K562 (cell line): ENCODE data around the gene FYB1. TPM values are rescaled to one million over a fixed set of nuclear protein-coding genes. Genes with fewer than 3 reads are reported as not detected.

ENCODE experiments used
- GTF2E2 ChIP-seq: fragments of 200-800 bp; sonication (Bioruptor generic); IDR thresholded peaks from 2 replicates; pipeline ENCODE4 v1.6.1; 2016; ENCODE audit warnings: missing genetic modification characterization, missing compliant biosample characterization
- HNRNPL ChIP-seq: fragments of 200-400 bp; formaldehyde crosslinking; IDR thresholded peaks from 2 replicates; pipeline ENCODE4 v1.6.1; 2017; ENCODE audit warnings: low read depth, mild to moderate bottlenecking, low read length
- ILF3 ChIP-seq: fragments of 450-650 bp; IDR thresholded peaks from 2 replicates; pipeline ENCODE4 v1.6.1; 2018; ENCODE audit warnings: antibody characterized with exemption, mild to moderate bottlenecking, moderate library complexity, borderline replicate concordance
- JUN ChIP-seq, 2 experiments: sonication (generic) in 1 of 2; formaldehyde crosslinking in 1 of 2; IDR thresholded peaks; 2 replicates each; pipeline versions ENCODE4 v1.6.1 to v1.8.0; 2012 to 2022; ENCODE audit warnings: borderline replicate concordance in 2 of 2, mild to moderate bottlenecking in 2 of 2, improper control_type of control experiment in 1 of 2, low read depth in 1 of 2, low read length in 1 of 2, missing genetic modification reagents in 1 of 2
- MEF2D ChIP-seq: conservative IDR thresholded peaks from 2 replicates; pipeline ENCODE4 v1.6.1; 2016; ENCODE audit warnings: low read depth, missing genetic modification characterization, missing compliant biosample characterization
- NEUROD1 ChIP-seq: fragments of 150-350 bp; IDR thresholded peaks from 2 replicates; pipeline ENCODE4 v1.6.1; 2014; ENCODE audit warnings: borderline replicate concordance, low read length, low read depth; ENCODE audit not compliant: partially characterized antibody
- NFXL1 ChIP-seq: fragments of 450-650 bp; formaldehyde crosslinking; IDR thresholded peaks from 2 replicates; pipeline ENCODE4 v1.4.0; 2021; ENCODE audit warnings: mild to moderate bottlenecking
- NRF1 ChIP-seq, 2 experiments: fragments of 450-650 bp; IDR thresholded peaks in 1 of 2; conservative IDR thresholded peaks in 1 of 2; 2 replicates each; pipeline ENCODE4 v1.6.1; 2014; ENCODE audit warnings: mild to moderate bottlenecking in 2 of 2
- NUFIP1 ChIP-seq: fragments of 450-650 bp; IDR thresholded peaks from 2 replicates; pipeline ENCODE4 v1.6.1; 2018; ENCODE audit not compliant: partially characterized antibody
- RBM34 ChIP-seq: fragments of 200-400 bp; formaldehyde crosslinking; IDR thresholded peaks from 2 replicates; pipeline ENCODE4 v1.6.1; 2018; ENCODE audit warnings: low read length, borderline replicate concordance; ENCODE audit not compliant: insufficient read depth
- RHOXF2B ChIP-seq: fragments of 250-450 bp; sonication (Bioruptor Pico); conservative IDR thresholded peaks from 2 replicates; pipeline ENCODE4 v1.5.1; 2021
- SMC3 ChIP-seq: conservative IDR thresholded peaks from 2 replicates; pipeline ENCODE4 v1.6.1; 2011; ENCODE audit warnings: low read depth, low read length, improper control_type of control experiment; ENCODE audit not compliant: insufficient read depth
- STAT5A ChIP-seq: IDR thresholded peaks from 2 replicates; pipeline ENCODE4 v1.6.1; 2012; ENCODE audit warnings: low read length, inconsistent platforms, borderline replicate concordance
- TCF7L2 ChIP-seq: fragments of 150-350 bp; IDR thresholded peaks from 2 replicates; pipeline ENCODE4 v1.6.1; 2016; ENCODE audit warnings: low read depth, mild to moderate bottlenecking, low read length, moderate library complexity
- ZNF184 ChIP-seq: sonication (generic); formaldehyde crosslinking; IDR thresholded peaks from 2 replicates; pipeline ENCODE4 v1.5.0; 2020; ENCODE audit warnings: missing genetic modification reagents
- ZNF217 ChIP-seq: sonication (generic); formaldehyde crosslinking; IDR thresholded peaks from 2 replicates; pipeline ENCODE4 v1.8.0; 2022; ENCODE audit warnings: mild to moderate bottlenecking, missing genetic modification reagents
- ZNF232 ChIP-seq: sonication (generic); formaldehyde crosslinking; IDR thresholded peaks from 2 replicates; pipeline ENCODE4 v1.8.0; 2022; ENCODE audit warnings: mild to moderate bottlenecking, missing genetic modification reagents
- polyA plus RNA-seq, 8 experiments: library from polyadenylated mRNA; depleted of rRNA in 4 of 8; stranded (reverse) in 5 of 8; unstranded in 3 of 8; fragments of >200 nt; fragmentation: Nextera tagmentation in 2 of 8; fragmentation: Illumina TruSeq in 1 of 8; extraction: Ambion mirVana in 2 of 8; extraction: Trizol in 1 of 8; gene quantifications; 2 replicates each; pipeline versions ENCODE4 v1.2.1 to v1.2.3, GENCODE V29; 2011 to 2014; ENCODE audit warnings: inconsistent platforms in 1 of 8, missing spikeins in 1 of 8
- total RNA-seq, 7 experiments: library from RNA; depleted of rRNA in 6 of 7; stranded (reverse); fragments of >200 nt in 6 of 7; fragmentation: Illumina TruSeq in 2 of 7; extraction: Trizol in 2 of 7; gene quantifications; 2 replicates each; pipeline versions ENCODE4 v1.2.1 to v1.2.3, GENCODE V29; 2011 to 2021; ENCODE audit warnings: low replicate concordance in 1 of 7
- TF ChIP-seq, protein P1 (sequence below): fragments of 450-650 bp; IDR thresholded peaks from 2 replicates; pipeline ENCODE4 v1.6.1; 2016; ENCODE audit warnings: borderline replicate concordance
- TF ChIP-seq, protein P2 (sequence below): sonication (generic); formaldehyde crosslinking; IDR thresholded peaks from 2 replicates; pipeline ENCODE4 v1.8.1; 2022; ENCODE audit warnings: missing genetic modification reagents

Gene FYB1
- total and polyA plus RNA-seq, 9 of the 15 experiments (the other 6 are each of a cell fraction or from before 2014, with no cell fraction given), result 4.7 to 31.5 (median 9.7) TPM

DNA sequence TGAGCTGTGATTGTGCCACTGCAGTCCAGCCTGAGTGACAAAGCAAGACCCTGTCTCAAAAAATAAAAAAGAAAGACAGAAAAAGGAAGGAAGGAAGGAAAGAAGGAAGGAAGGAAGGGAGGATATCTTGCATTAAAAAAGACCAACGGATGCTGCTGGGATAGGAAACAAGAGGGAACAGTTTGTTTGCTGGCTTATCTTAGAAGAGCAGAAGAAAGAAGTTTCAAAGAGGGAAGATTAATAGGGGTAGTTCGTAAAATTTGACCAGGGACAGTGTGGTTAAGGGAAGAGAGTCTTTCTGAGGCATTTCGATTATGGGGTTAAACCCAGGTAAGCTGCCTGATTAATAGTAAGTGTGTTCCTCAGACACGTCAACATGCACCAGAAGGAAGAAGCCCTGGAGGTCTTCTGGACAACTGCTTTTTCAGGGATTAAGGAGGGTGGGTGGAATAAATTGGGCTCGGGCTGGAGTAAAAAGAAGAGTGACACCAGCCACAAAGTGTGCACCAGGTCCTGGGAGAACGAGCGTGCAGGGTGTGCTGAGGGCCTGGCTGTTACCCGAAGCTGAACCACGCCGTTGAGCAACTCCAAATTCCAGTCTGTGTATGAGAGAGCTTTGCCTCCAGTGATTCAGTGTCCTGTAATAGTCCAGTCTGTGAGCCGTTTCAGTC lies 24.8 kb downstream of the FYB1 start (continued):
- TF ChIP-seq, protein P1, sequence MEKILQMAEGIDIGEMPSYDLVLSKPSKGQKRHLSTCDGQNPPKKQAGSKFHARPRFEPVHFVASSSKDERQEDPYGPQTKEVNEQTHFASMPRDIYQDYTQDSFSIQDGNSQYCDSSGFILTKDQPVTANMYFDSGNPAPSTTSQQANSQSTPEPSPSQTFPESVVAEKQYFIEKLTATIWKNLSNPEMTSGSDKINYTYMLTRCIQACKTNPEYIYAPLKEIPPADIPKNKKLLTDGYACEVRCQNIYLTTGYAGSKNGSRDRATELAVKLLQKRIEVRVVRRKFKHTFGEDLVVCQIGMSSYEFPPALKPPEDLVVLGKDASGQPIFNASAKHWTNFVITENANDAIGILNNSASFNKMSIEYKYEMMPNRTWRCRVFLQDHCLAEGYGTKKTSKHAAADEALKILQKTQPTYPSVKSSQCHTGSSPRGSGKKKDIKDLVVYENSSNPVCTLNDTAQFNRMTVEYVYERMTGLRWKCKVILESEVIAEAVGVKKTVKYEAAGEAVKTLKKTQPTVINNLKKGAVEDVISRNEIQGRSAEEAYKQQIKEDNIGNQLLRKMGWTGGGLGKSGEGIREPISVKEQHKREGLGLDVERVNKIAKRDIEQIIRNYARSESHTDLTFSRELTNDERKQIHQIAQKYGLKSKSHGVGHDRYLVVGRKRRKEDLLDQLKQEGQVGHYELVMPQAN, result peak; percentile 46; the same call in 1 of the 2 replicates
- TF ChIP-seq RBM34, result no peak
- TF ChIP-seq JUN (IDR thresholded peaks at IDR 0.05; ENCODE audit: borderline replicate concordance, low read depth, low read length), result no peak
- no peak for TF ChIP-seq JUN (CRISPR knock-in tag; IDR thresholded peaks at IDR 0.05; ENCODE audit: borderline replicate concordance)
- TF ChIP-seq ZNF232 (CRISPR knock-in tag), result no peak
- peak; percentile 75 for TF ChIP-seq NUFIP1
- TF ChIP-seq TCF7L2, result no peak
- no peak for TF ChIP-seq HNRNPL
- TF ChIP-seq MEF2D (tag), result peak; percentile 72; the same call in 1 of the 2 replicates
- 0 out of 4 replicates have a peak, but pooled peaks of 1 of the 2 experiments have one; percentile 19 for TF ChIP-seq NRF1 (conservative IDR thresholded peaks at IDR 0.05 in 1 of 2, IDR thresholded peaks at IDR 0.05 in 1 of 2)
- TF ChIP-seq SMC3, result no peak
- TF ChIP-seq NFXL1, result no peak
- TF ChIP-seq, protein P2, sequence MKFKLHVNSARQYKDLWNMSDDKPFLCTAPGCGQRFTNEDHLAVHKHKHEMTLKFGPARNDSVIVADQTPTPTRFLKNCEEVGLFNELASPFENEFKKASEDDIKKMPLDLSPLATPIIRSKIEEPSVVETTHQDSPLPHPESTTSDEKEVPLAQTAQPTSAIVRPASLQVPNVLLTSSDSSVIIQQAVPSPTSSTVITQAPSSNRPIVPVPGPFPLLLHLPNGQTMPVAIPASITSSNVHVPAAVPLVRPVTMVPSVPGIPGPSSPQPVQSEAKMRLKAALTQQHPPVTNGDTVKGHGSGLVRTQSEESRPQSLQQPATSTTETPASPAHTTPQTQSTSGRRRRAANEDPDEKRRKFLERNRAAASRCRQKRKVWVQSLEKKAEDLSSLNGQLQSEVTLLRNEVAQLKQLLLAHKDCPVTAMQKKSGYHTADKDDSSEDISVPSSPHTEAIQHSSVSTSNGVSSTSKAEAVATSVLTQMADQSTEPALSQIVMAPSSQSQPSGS (CRISPR knock-in tag), result no peak
- peak; percentile 80 for TF ChIP-seq STAT5A
- TF ChIP-seq ZNF217, result no peak
- TF ChIP-seq RHOXF2B (CRISPR knock-in tag), result no peak
- TF ChIP-seq NEUROD1, result peak; percentile 61
- TF ChIP-seq ZNF184 (CRISPR knock-in tag), result no peak
- no peak for TF ChIP-seq ILF3
- peak; percentile 88 for TF ChIP-seq GTF2E2 (tag)
